Sigmoid colon (tissue), 7 donors: ENCODE measurements around the gene SAMD4A. TPM values are rescaled to one million over a fixed set of nuclear protein-coding genes. Genes with fewer than 3 reads are reported as not detected.

Source experiments
- DNase-seq: peaks from one replicate; pipeline ENCODE4 v3.0.0-alpha.2; 2019
- H3K27ac ChIP-seq, 4 donors: fragments of 200-600 bp; sonication (generic); one replicate each; pipeline ENCODE4 v1.5.1; 2016 to 2019; ENCODE audit warnings: mild to moderate bottlenecking in 1 of 4
- H3K27me3 ChIP-seq, 3 donors: fragments of 200-600 bp; sonication (generic); one replicate each; pipeline ENCODE4 v1.5.1; 2019; ENCODE audit warnings: mild to moderate bottlenecking in 1 of 3
- H3K36me3 ChIP-seq, 4 donors: fragments of 200-600 bp; sonication (generic); one replicate each; pipeline ENCODE4 v1.5.1; 2016 to 2019
- H3K4me1 ChIP-seq, 4 donors: fragments of 200-600 bp; sonication (generic); one replicate each; pipeline ENCODE4 v1.5.1; 2017 to 2019
- H3K4me3 ChIP-seq, 4 donors: fragments of 200-600 bp; sonication (generic); one replicate each; pipeline ENCODE4 v1.5.1; 2017 to 2019; ENCODE audit warnings: mild to moderate bottlenecking in 2 of 4, moderate library complexity in 1 of 4
- H3K9me3 ChIP-seq, 4 donors: fragments of 200-600 bp in 3 of 4; sonication (generic) in 3 of 4; one replicate each; pipeline versions ENCODE4 v1.5.1 to v1.6.1; 2013 to 2019
- CTCF ChIP-seq, 4 experiments: fragments of 450-650 bp in 3 of 4; fragments of 200-600 bp in 1 of 4; IDR thresholded peaks; one replicate each; pipeline ENCODE4 v1.5.1; 2016 to 2019; ENCODE audit warnings: antibody characterized with exemption in 4 of 4, mild to moderate bottlenecking in 3 of 4, moderate library complexity in 2 of 4
- EP300 ChIP-seq, 4 donors: sonication (generic); formaldehyde crosslinking; IDR thresholded peaks; one replicate each; pipeline ENCODE4 v1.6.1; 2017; ENCODE audit warnings: antibody characterized with exemption in 4 of 4
- POLR2A ChIP-seq, 2 donors: fragments of 450-650 bp; IDR thresholded peaks; one replicate each; pipeline ENCODE4 v1.6.1; 2016; ENCODE audit warnings: antibody characterized with exemption in 2 of 2, mild to moderate bottlenecking in 2 of 2, moderate library complexity in 2 of 2
- POLR2AphosphoS5 ChIP-seq, 4 donors: sonication (generic); formaldehyde crosslinking; IDR thresholded peaks; one replicate each; pipeline ENCODE4 v1.6.1; 2017; ENCODE audit warnings: antibody characterized with exemption in 4 of 4
- WGBS, 2 donors: extraction: QIAGEN DNeasy Blood & Tissue Kit; methylation state at CpG; one replicate each; pipeline ENCODE4 v1.1.7; 2013; 5-methylcytosine and 5-hydroxymethylcytosine counted together
- intact Hi-C: fragments of 100-400 bp; cut with DNase I; formaldehyde crosslinking; loops from one replicate; pipeline ENCODE4 v1.15.1; 2023
- polyA plus RNA-seq, 3 donors: library from polyadenylated mRNA; stranded (reverse); fragments of 200-250 nt; gene quantifications; one replicate each; pipeline ENCODE4 v1.2.3, GENCODE V29; 2013
- total RNA-seq, 4 donors: library from RNA; depleted of rRNA; stranded (reverse); fragments of >200 nt; gene quantifications; one replicate each; pipeline ENCODE4 v1.1.0, GENCODE V29; 2016
- donor health status: healthy with polysubstance abuse.
- donor health status: Bipolar disorder and iron deficiency.
- donor health status: healthy.

SAMD4A gene
- total and polyA plus RNA-seq, 7 donors = 4.2 to 135 (median 79.8) TPM

GRCh38 chr14:54759982-54760585 lies 193.2 kb downstream of the SAMD4A start:
- no peaks in the 10 kb centered on the region for H3K27me3 ChIP-seq
- no peak overlapping the region for H3K27ac ChIP-seq
- no peaks in the 10 kb centered on the region for H3K9me3 ChIP-seq
- intact Hi-C loops = no loop called here
- peaks cover 0 to 3% (median 0%) of the 10 kb centered on the region in 4 donors for H3K4me1 ChIP-seq
- DNase-seq = no peak
- TF ChIP-seq POLR2A (IDR thresholded peaks at IDR 0.05) (no peak), POLR2AphosphoS5 (IDR thresholded peaks at IDR 0.05) (no peak), CTCF (IDR thresholded peaks at IDR 0.05) (no peak), EP300 (IDR thresholded peaks at IDR 0.05) (no peak)
- H3K4me3 ChIP-seq = no peak overlapping the region
- WGBS, 2 donors = 93 to 96% methylated on average over 33 of the region's 33 CpGs
- peaks cover 21 to 71% (median 34%) of the 10 kb centered on the region in 4 donors for H3K36me3 ChIP-seq

- TF ChIP-seq POLR2AphosphoS5 (IDR thresholded peaks at IDR 0.05) = no peak
- TF ChIP-seq EP300 (IDR thresholded peaks at IDR 0.05) = no peak
- Histone ChIP-seq H3K36me3 (peaks cover 24 to 74% (median 39%) of the 10 kb centered on the region in 4 donors), H3K27me3 (no peaks in the 10 kb centered on the region), H3K27ac (no peak overlapping the region), H3K4me3 (no peak overlapping the region), H3K9me3 (no peaks in the 10 kb centered on the region), H3K4me1 (peaks cover 0 to 3% (median 0%) of the 10 kb centered on the region in 4 donors)
- intact Hi-C loops = no loop called here
- no peak for DNase-seq
- WGBS, 2 donors = 89 to 95% methylated on average over 11 of the region's 11 CpGs
Measured at GRCh38 chr14:54760866-54761575, 194.1 kb downstream of the SAMD4A start.

- no peak for TF ChIP-seq POLR2AphosphoS5 (IDR thresholded peaks at IDR 0.05)
- no peak for TF ChIP-seq EP300 (IDR thresholded peaks at IDR 0.05)
- no peak for TF ChIP-seq CTCF (IDR thresholded peaks at IDR 0.05)
- TF ChIP-seq POLR2A (IDR thresholded peaks at IDR 0.05) = no peak
- peaks cover 29 to 81% (median 43%) of the 10 kb centered on the region in 4 donors for H3K36me3 ChIP-seq
- H3K9me3 ChIP-seq = no peaks in the 10 kb centered on the region
- no peaks in the 10 kb centered on the region for H3K27me3 ChIP-seq
- 95 to 96% methylated on average over 6 of the region's 6 CpGs for WGBS, 2 donors
- H3K27ac ChIP-seq = no peak overlapping the region
- DNase-seq = no peak
- H3K4me1 ChIP-seq = no peaks in the 10 kb centered on the region
- intact Hi-C loops = no loop called here
- H3K4me3 ChIP-seq = no peak overlapping the region
Measured at GRCh38 chr14:54761835-54762234, 194.9 kb downstream of the SAMD4A start.

- no peak for TF ChIP-seq POLR2A (IDR thresholded peaks at IDR 0.05)
- TF ChIP-seq EP300 (IDR thresholded peaks at IDR 0.05) = no peak
- no peaks in the 10 kb centered on the region for H3K27me3 ChIP-seq
- H3K9me3 ChIP-seq = no peaks in the 10 kb centered on the region
- H3K36me3 ChIP-seq = peaks cover 29 to 85% (median 47%) of the 10 kb centered on the region in 4 donors
- intact Hi-C loops = no loop called here
- H3K4me1 ChIP-seq = no peaks in the 10 kb centered on the region
- DNase-seq = no peak
- H3K27ac ChIP-seq = no peak overlapping the region
- 90 to 94% methylated on average over 5 of the region's 5 CpGs for WGBS, 2 donors
- no peak overlapping the region for H3K4me3 ChIP-seq
Measured at GRCh38 chr14:54762296-54762695, 195.4 kb downstream of the SAMD4A start.

- H3K36me3 ChIP-seq = peaks cover 29 to 98% (median 50%) of the 10 kb centered on the region in 4 donors
- 92 to 96% methylated on average over 12 of the region's 12 CpGs for WGBS, 2 donors
- no peaks in the 10 kb centered on the region for H3K9me3 ChIP-seq
- no peak for TF ChIP-seq CTCF (IDR thresholded peaks at IDR 0.05)
- no peak for TF ChIP-seq POLR2A (IDR thresholded peaks at IDR 0.05)
- no peak for TF ChIP-seq POLR2AphosphoS5 (IDR thresholded peaks at IDR 0.05)
- TF ChIP-seq EP300 (IDR thresholded peaks at IDR 0.05) = no peak
- H3K4me1 ChIP-seq = no peaks in the 10 kb centered on the region
- H3K27ac ChIP-seq = no peak overlapping the region
- no peak overlapping the region for H3K4me3 ChIP-seq
- intact Hi-C loops = no loop called here
- H3K27me3 ChIP-seq = no peaks in the 10 kb centered on the region
- no peak for DNase-seq
Measured at GRCh38 chr14:54763761-54764160, 196.8 kb downstream of the SAMD4A start.
